ENCODE data around the gene FAM234B. TPM values are rescaled to one million over a fixed set of nuclear protein-coding genes. Genes with fewer than 3 reads are reported as not detected.

Gene FAM234B
- total and polyA plus RNA-seq, 2 experiments from 2014 or later = 9.5 to 21.1 TPM

GRCh38 chr12:13027032-13027431 is 17.1 kb upstream of the FAM234B start:
- Histone ChIP-seq H3K9me2 (ENCODE audit: insufficient read depth) (no peaks in the 10 kb centered on the region), H3K4me2 (no peak overlapping the region), H2AFZ (no peak overlapping the region), H3F3A (replicated peaks; ENCODE audit: low read depth) (no peaks in the 10 kb centered on the region), H3K4me3 (no peak overlapping the region), H3K27ac (ENCODE audit: low read depth) (no peak overlapping the region), H3K4me1 (ENCODE audit: insufficient read depth) (peaks cover 16% of the 10 kb centered on the region), H3K27me3 (ENCODE audit: insufficient read depth) (no peaks in the 10 kb centered on the region), H3K36me3 (ENCODE audit: insufficient read depth) (no peaks in the 10 kb centered on the region), H3K79me2 (replicated peaks; ENCODE audit: insufficient read depth) (no peaks in the 10 kb centered on the region), H4K20me1 (replicated peaks; ENCODE audit: insufficient read depth) (no peaks in the 10 kb centered on the region)
- DNase-seq (ENCODE audit: low spot score) (no peak), ATAC-seq (no peak)
- peaks cover 25% of the 10 kb centered on the region for H3K4me1 Mint-ChIP-seq
- no peak overlapping the region for H3K4me3 Mint-ChIP-seq
- TF ChIP-seq EZH2 (IDR thresholded peaks at IDR 0.05; ENCODE audit: low read depth, unreplicated experiment) = no peak
- H3K27me3 Mint-ChIP-seq (ENCODE audit: insufficient read depth, low read depth, poor library complexity) = no peaks in the 10 kb centered on the region
- H3K9me3 Mint-ChIP-seq = no peaks in the 10 kb centered on the region
- no peak overlapping the region for H3K27ac Mint-ChIP-seq
- H3K36me3 Mint-ChIP-seq (ENCODE audit: low read depth) = no peaks in the 10 kb centered on the region

- Histone ChIP-seq H3F3A (replicated peaks; ENCODE audit: low read depth) (no peaks in the 10 kb centered on the region), H3K27me3 (ENCODE audit: insufficient read depth) (no peaks in the 10 kb centered on the region), H4K20me1 (replicated peaks; ENCODE audit: insufficient read depth) (no peaks in the 10 kb centered on the region), H2AFZ (no peak overlapping the region), H3K4me1 (ENCODE audit: insufficient read depth) (peaks cover 16% of the 10 kb centered on the region), H3K27ac (ENCODE audit: low read depth) (no peak overlapping the region), H3K4me3 (no peak overlapping the region), H3K36me3 (ENCODE audit: insufficient read depth) (no peaks in the 10 kb centered on the region), H3K9me2 (ENCODE audit: insufficient read depth) (no peaks in the 10 kb centered on the region), H3K79me2 (replicated peaks; ENCODE audit: insufficient read depth) (no peaks in the 10 kb centered on the region), H3K4me2 (no peak overlapping the region)
- DNase-seq (ENCODE audit: low spot score) (no peak), ATAC-seq (no peak)
- no peaks in the 10 kb centered on the region for H3K9me3 Mint-ChIP-seq
- H3K27me3 Mint-ChIP-seq (ENCODE audit: insufficient read depth, low read depth, poor library complexity) = no peaks in the 10 kb centered on the region
- no peak overlapping the region for H3K27ac Mint-ChIP-seq
- H3K36me3 Mint-ChIP-seq (ENCODE audit: low read depth) = no peaks in the 10 kb centered on the region
- H3K4me1 Mint-ChIP-seq = peaks cover 25% of the 10 kb centered on the region
- H3K4me3 Mint-ChIP-seq = no peak overlapping the region
- no peak for TF ChIP-seq POLR2AphosphoS5 (IDR thresholded peaks at IDR 0.05; ENCODE audit: low read depth)
- TF ChIP-seq ZNF114 (CRISPR knock-in tag; IDR thresholded peaks at IDR 0.05) = no peak
- TF ChIP-seq JUNB (IDR thresholded peaks at IDR 0.05; ENCODE audit: unreplicated experiment) = no peak
- no peak for TF ChIP-seq NANOG (IDR thresholded peaks at IDR 0.05; ENCODE audit: borderline replicate concordance)
- no peak for TF ChIP-seq ZNF462 (CRISPR knock-in tag; IDR thresholded peaks at IDR 0.05)
- no peak for TF ChIP-seq CREB1 (CRISPR knock-in tag; IDR thresholded peaks at IDR 0.05; ENCODE audit: low read depth)
- no peak for TF ChIP-seq STAT1 (IDR thresholded peaks at IDR 0.05; ENCODE audit: unreplicated experiment)
- TF ChIP-seq CTCF (conservative IDR thresholded peaks at IDR 0.05; ENCODE audit: low read depth in 2 of 2) = no peak
- TF ChIP-seq ETS1 (IDR thresholded peaks at IDR 0.05) = no peak
These were observed 16.7 kb upstream of the FAM234B start for GRCh38 chr12:13027508-13027907.

Measured in GM23338 (cell line).